HG03103 (cell line): Measurements from ENCODE around the gene CCDC28A.
A peak's percentile ranks its signal among the peaks of the same experiment; 100 is the strongest.
"Not testable (repeated sequence)": the region's sequence is repeated elsewhere in the genome, so short reads cannot be mapped to it uniquely, and the experiment has no call there.

Experiments used
- ATAC-seq: cut with Tn5 transposase; IDR thresholded peaks from one replicate; pipeline ENCODE4 v1.9.1; 2021; ENCODE audit warnings: low read depth; ENCODE audit not compliant: unreplicated experiment

The CCDC28A gene

DNA sequence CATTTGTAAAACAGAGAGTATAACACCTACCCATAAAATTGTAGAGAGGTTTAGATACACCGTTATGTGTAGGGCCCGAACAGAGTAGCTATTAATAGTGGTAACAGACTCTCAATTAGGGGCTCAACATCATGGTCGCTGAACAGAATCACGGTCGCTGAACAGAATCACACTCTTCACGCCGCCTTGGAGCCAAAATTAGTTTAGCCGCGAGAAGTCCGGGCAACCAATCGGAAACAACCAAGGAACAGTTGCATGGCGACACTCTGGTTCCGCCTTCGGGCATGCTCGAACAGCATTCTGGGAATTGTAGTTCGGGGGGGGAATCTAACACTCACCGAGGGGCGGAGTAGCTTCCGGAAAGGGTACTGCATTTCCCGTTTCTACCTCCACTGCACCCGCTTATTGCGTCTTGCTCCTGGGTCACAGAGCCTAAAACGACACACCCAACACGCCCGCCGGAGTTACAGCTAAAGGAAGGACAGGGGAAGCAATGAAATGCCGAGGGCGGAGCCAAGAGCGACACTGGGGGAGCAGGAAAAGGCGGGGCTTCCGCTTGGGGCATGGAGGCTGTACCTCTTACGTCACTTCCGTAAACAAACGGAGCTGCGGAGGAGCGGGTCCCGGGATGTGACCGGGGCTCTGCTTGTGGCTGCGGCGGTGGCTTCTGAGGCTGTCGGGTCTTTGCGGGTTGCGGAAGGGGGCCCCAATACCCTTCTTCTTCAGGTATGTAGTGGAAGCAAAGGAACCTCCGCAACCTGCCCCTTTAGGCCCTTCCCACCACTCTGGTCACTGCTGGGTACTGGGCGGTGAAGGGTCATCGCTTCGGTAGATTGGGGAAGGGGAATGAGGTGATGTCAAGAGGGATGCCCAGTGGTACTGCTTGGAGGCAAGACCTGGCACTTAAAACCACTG is at the start of gene CCDC28A:
Gene CCDC28A (plus strand): TSS at position 593 of the 915 bp plus-strand sequence. CDS start 2,352 bp downstream, outside the sequence.
- peak; percentile 83 for ATAC-seq

GRCh38 chr6:138724015-138724414 is 49.6 kb upstream of the CCDC28A start:
- no peak for ATAC-seq

DNA sequence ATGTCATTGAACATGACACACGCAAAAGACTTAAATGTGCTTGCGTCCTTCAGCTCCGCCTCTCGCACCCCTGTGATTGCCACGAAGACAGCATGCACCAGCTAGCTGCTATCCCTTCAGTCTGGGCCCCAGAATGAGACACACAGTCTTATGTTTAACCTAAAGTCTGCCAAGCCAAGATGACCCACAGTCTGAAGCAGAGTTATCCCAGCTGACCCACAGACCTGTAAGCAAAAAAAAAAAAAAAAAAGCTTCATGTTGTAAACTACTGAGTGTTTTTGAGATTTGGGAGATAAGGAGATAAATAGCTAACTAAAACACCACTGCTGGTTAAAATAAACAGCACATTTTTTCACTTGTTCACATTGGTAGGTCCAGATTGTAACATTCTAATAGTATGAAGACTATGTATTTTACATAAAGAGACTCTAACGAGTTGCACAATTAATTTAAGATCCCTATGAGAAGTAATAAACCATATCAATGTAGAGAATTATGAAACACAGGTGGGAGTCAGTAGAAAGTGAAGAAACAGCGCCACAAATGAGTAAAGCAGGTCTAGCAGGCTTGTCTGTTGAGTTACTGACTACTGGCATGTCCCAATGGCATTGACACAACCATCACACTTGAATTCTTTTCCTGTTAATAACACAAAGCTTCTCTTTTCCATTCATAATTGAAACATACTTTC is 47.4 kb upstream of the CCDC28A start:
- ATAC-seq, result no peak

GRCh38 chr6:138726757-138727097 is 46.8 kb upstream of the CCDC28A start:
- no peak for ATAC-seq

- no peak for ATAC-seq
These were observed 46.4 kb upstream of the CCDC28A start for GRCh38 chr6:138727182-138727581.

DNA sequence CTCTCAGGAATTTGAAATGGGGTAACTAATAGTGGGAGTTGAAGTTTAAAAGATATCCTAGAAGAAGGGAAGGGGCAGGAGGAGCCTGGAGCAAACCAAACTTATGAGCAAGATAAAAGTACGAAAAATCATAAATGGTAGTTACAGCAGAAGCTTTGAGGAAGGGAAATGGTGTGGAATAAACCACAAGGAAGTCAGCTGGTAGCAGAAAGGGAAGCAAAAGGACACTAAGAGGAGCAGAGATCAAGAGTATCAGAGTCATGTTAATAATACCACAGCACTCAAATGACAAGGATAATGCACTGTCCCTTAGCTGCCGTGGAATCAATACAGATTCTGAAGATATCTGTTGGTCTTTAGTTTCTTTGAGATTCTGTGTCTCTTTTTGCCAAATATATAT is 44.9 kb upstream of the CCDC28A start:
- ATAC-seq, result no peak

- ATAC-seq, result not testable (repeated sequence)
These were observed 43.5 kb upstream of the CCDC28A start for GRCh38 chr6:138730037-138730436.

DNA sequence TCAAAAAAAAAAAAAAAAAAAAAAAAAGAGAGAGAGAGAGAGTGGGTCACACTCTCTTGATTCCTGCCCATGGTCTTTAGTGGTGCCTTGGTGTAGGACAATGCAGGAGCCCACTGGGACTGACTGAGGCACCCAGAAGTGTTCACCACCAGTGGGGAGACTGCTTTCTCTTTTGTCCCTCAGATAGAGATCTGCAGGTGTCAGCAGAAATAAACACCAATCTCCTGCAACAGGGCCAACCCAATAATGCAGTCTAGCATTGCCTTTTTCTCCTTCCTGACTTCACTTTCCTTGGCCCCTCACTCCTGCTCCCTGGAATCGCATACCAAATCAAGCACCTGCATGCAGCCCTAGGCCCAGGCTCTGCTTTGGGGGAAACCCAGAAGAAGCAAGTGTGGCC is 39.0 kb upstream of the CCDC28A start:
- ATAC-seq, result no peak

DNA sequence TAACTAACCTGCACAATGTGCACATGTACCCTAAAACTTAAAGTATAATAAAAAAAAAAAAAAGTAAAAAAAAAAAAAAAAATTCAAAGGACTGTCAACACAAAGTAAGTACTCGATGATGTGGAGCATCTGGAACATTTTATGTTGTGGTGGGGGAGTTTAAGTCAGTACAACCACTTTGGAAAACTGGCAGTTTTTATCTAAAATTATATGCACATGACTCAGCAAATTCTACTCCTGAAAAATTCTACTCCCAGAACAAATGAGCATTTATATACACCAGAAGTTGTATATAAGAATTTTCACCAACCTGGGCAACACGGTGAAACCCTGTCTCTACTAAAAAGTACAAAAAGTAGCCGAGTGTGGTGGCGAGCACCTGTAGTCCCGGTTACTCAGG is 36.9 kb upstream of the CCDC28A start:
- no peak for ATAC-seq

DNA sequence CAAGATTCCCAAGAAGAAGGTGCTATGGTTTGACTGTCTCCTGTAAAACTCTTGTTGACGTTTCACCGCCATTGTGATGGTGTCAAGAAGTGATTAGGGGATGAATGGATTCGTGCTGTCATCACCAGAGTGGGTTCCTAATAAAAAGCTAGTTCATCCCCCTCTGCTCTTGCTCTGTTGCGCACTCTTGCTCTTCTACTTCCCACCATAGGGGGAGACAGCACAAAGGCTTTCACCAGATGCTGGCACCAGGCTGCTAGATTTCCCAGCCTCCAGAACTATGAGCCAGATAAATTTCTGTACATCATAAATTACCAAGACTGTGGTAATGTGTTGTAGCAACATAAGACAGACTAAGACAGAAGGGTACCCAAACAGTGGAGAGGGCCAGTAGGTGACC is 21.6 kb upstream of the CCDC28A start:
- no peak for ATAC-seq

DNA sequence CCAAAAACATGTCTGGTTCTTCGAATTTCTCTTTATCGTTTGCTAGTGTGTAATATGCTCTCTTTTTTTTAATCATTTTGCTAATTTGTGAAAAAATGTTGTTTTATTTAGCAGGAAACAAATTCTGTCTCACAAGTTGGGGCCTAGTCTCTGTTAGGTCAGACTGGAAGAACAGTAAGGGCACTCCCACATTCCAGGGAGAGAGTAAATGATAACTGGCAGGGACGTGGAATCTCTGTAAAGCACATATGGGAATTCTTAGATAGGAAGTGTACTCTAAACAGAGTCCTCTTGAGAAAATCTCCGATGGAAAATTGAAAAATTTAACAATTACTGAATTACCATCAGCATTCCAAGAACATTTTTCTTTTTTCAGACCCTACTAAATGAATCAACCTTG is 16.4 kb upstream of the CCDC28A start:
- no peak for ATAC-seq

- no peak for ATAC-seq
These were observed 7.5 kb upstream of the CCDC28A start for GRCh38 chr6:138765896-138766655.

DNA sequence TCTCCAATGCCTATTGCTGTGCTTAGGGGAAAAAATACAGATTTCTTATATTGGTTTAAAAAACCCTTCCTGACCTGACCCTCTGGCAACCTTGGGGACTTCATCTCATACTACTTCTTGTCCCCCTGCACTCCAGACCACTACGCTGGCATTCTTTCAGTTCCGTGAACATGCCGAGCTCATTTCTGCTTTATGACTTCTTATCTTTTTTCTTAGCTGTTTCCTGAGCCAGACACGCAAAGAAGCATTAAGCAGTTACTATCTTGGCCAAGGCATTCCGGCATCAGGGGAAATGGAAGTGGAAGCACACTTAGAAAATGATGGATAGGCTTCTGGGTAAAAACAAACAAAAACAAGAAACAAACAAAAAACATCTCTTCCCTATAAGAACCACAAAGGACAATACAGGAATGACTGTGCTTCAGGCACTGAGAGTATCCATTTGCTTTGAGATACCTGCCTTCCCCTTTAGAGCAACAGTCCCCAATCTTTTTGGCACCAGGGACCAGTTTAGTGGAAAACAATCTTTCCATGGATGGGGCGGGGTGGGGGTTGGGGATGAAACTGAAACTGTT is 4.4 kb upstream of the CCDC28A start:
- ATAC-seq, result no peak

- ATAC-seq, result no peak
These were observed 883 bp upstream of the CCDC28A start for GRCh38 chr6:138772596-138773176.

DNA sequence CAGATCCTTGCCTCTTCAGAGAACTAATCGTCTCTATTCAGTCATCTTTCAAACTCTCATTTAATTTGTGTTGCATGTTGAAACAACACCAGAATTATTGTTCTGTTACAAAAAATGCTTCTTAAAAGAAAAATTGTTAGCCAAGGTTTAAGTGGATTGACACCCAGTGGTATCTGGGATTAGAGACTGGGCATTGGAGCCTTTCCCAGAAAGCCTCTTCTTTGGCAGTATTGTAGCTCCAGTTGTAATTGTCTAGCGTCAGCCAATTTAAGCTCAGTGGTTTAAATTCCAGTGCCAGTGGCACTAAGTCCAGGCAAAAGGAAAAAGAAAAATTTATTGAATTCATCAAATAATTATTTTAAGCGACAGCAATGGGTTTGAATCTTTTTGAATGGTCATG is 801 bp downstream of the CCDC28A start:
- ATAC-seq, result no peak

- no peak for ATAC-seq
These were observed 3.1 kb downstream of the CCDC28A start for GRCh38 chr6:138776659-138777058.

- no peak for ATAC-seq
These were observed 4.8 kb downstream of the CCDC28A start for GRCh38 chr6:138778331-138778730.

GRCh38 chr6:138782243-138782642 is 8.7 kb downstream of the CCDC28A start:
- no peak for ATAC-seq

- ATAC-seq, result no peak
These were observed 11.5 kb downstream of the CCDC28A start for GRCh38 chr6:138785079-138785478.

GRCh38 chr6:138785980-138786379 is 12.4 kb downstream of the CCDC28A start:
- ATAC-seq, result no peak
